ENCODE measurements around the gene ALX1.
"Not testable (repeated sequence)": the region's sequence is repeated elsewhere in the genome, so short reads cannot be mapped to it uniquely, and the experiment has no call there.

The ALX1 gene

DNA sequence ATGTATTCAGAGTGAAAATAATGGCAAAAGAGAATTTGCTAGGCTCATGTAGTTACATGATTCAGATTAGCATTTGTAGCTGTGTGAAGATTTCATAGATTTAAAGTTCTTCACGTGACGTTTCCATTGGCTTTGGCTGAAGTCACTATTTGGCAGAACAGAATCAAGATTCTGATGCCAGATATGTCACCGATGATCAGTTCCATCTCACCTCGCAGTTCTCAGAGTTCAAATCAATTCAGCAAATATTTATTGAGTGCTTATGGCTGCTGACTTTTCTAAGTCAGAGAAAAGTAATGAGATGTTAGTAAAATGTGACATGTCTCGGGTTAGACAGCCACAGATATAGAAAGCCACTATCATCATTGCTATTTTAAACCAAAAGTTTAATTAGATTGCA lies 28.4 kb downstream of the ALX1 start:
- no peak for DNase-seq

- DNase-seq: no peak
Observed at GRCh38 chr12:85309125-85309566, 29.1 kb downstream of the ALX1 start.

- no peak for DNase-seq
Observed at GRCh38 chr12:85310025-85310424, 30.0 kb downstream of the ALX1 start.

GRCh38 chr12:85310456-85311076 lies 30.5 kb downstream of the ALX1 start:
- no peak for DNase-seq

DNA sequence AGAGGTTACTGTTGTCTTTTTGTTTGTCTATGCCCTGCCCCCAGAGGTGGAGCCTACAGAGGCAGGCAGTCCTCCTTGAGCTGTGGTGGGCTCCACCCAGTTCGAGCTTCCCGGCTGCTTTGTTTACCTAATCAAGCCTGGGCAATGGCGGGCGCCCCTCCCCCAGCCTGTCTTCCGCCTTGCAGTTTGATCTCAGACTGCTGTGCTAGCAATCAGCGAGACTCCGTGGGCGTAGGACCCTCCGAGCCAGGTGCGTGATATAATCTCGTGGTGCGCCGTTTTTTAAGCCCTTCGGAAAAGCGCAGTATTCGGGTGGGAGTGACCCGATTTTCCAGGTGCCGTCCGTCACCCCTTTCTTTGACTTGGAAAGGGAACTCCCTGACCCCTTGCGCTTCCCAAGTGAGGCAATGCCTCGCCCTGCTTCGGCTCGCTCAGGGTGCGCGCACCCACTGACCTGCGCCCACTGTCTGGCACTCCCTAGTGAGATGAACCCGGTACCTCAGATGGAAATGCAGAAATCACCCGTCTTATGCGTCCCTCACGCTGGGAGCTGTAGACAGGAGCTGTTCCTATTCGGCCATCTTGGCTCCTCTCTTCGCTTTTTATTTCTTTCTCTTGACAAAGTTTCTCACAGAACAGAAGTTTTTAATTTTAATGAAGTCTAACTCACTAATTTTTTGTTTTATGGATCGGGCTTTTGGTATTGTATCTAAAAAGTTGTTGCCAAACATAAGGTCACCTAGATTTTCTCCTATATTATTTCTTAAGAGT lies 38.0 kb downstream of the ALX1 start:
- not testable (repeated sequence) for DNase-seq

DNA sequence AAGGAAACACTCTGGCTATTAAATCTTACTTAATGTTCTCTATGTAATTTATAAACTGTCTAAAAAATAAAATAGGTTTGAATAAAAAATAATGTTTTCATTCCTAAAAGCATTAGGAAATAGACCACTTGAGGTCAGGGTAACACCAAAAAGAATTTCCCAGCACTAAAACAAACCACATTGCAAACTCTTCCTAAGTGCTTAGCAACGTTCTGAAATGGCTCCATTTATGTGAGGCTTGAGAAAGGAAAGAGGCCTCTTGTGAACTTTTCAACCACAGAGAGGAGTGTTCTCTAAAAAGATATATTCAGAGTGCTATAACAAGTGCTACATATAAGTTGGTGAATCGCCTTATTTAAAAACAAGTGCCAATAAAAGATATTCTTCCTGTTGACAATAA lies 42.7 kb downstream of the ALX1 start:
- DNase-seq: no peak

DNA sequence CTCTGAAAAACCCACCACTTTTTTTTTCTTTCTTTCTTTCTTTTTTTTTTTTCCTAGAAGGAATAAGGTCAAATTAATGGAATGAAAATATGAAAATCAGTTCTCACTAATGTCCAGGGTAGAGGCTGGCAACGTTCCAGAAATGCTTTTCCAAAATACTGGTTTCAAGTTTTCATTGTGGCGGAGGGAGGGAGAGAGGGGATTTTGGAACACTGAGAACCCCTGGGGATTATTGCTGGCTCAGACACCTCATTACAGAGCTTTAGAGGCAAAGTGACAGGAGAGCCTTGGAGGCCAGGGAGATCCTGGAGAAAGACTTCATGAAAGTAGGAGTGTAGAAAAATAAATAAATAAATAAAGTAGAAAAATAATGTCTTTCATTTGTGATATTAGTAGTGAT lies 45.4 kb downstream of the ALX1 start:
- DNase-seq: no peak

DNA sequence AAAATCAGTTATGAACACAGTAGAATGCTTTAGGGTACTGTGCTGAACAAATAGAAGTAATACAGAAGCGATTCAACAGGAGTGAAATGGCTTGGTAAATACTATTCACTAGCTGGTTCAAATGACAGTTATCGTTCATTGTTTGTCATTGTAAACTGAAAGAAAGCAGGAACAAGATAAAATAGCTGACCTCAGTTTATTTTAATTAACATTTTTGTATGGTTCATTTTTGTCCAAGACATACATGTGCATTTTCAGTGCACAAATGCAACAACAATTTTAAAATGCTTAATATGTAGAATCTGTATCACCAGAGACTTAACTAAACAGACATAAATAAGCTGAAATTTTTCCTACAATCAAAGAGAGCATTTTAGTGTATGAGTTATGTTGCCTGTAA lies 49.9 kb downstream of the ALX1 start:
- DNase-seq: no peak

GRCh38 chr12:85348779-85349178 lies 68.8 kb downstream of the ALX1 start:
- no peak for DNase-seq

- no peak for DNase-seq
Observed at GRCh38 chr12:85350356-85350755, 70.3 kb downstream of the ALX1 start.
